ENCODE results near the gene ADGRD2. TPM values are rescaled to one million over a fixed set of nuclear protein-coding genes. Genes with fewer than 3 reads are reported as not detected.
A peak's percentile ranks its signal among the peaks of the same experiment; 100 is the strongest.

The ADGRD2 gene
- total and polyA plus RNA-seq, 8 donors: 0.10 to 0.22 (median 0.16) TPM; not detected in 3

GRCh38 chr9:124486778-124487259, 36.6 kb downstream of the ADGRD2 start:
- Histone ChIP-seq H3K4me1 (no peaks in the 10 kb centered on the region), H3K27ac (no peak overlapping the region), H3K36me3 (no peaks in the 10 kb centered on the region), H3K9me3 (no peaks in the 10 kb centered on the region), H3K27me3 (peaks cover 15 to 87% of the 10 kb centered on the region in 2 donors), H3K4me3 (no peak overlapping the region)
- TF ChIP-seq CTCF (IDR thresholded peaks at IDR 0.05): no peak
- DNase-seq: peak in 1 of 4 donors; percentile 67
- intact Hi-C loops (cut with DNase I): no loop called here
- no peak for ATAC-seq

- H3K27me3 ChIP-seq: peaks cover 15 to 83% of the 10 kb centered on the region in 2 donors
- TF ChIP-seq CTCF (IDR thresholded peaks at IDR 0.05): no peak
These were observed 37.3 kb downstream of the ADGRD2 start for GRCh38 chr9:124487260-124488182.

GRCh38 chr9:124488641-124489210, 38.5 kb downstream of the ADGRD2 start:
- Histone ChIP-seq H3K4me1 (no peaks in the 10 kb centered on the region), H3K27ac (no peak overlapping the region), H3K4me3 (no peak overlapping the region), H3K36me3 (no peaks in the 10 kb centered on the region), H3K27me3 (peaks cover 15 to 79% of the 10 kb centered on the region in 2 donors), H3K9me3 (no peaks in the 10 kb centered on the region)
- DNase-seq (no peak), ATAC-seq (no peak)
- intact Hi-C loops (cut with DNase I): no loop called here
- TF ChIP-seq CTCF (IDR thresholded peaks at IDR 0.05): no peak

More at GRCh38 chr9:124487260-124488182, 37.3 kb downstream of the ADGRD2 start:
- no peaks in the 10 kb centered on the region for H3K4me1 ChIP-seq
- DNase-seq (peak in 1 of 4 donors; percentile 71), ATAC-seq (no peak)
- no peaks in the 10 kb centered on the region for H3K9me3 ChIP-seq
- intact Hi-C loops (cut with DNase I): no loop called here
- no peak overlapping the region for H3K27ac ChIP-seq
- H3K4me3 ChIP-seq: no peak overlapping the region
- H3K36me3 ChIP-seq: no peaks in the 10 kb centered on the region

- no peak for TF ChIP-seq CTCF (IDR thresholded peaks at IDR 0.05)
- H3K4me3 ChIP-seq: no peak overlapping the region
- intact Hi-C loops (cut with DNase I): no loop called here
- ATAC-seq: no peak
- no peak for DNase-seq
- H3K9me3 ChIP-seq: no peaks in the 10 kb centered on the region
- H3K27ac ChIP-seq: no peak overlapping the region
- peaks cover 15 to 74% of the 10 kb centered on the region in 2 donors for H3K27me3 ChIP-seq
- H3K4me1 ChIP-seq: no peaks in the 10 kb centered on the region
- H3K36me3 ChIP-seq: no peaks in the 10 kb centered on the region
These were observed 39.0 kb downstream of the ADGRD2 start for GRCh38 chr9:124489222-124489621.

GRCh38 chr9:124490004-124490403, 39.8 kb downstream of the ADGRD2 start:
- Histone ChIP-seq H3K4me1 (no peaks in the 10 kb centered on the region), H3K9me3 (no peaks in the 10 kb centered on the region), H3K27ac (no peak overlapping the region), H3K4me3 (no peak overlapping the region), H3K27me3 (peaks cover 15 to 74% of the 10 kb centered on the region in 2 donors), H3K36me3 (no peaks in the 10 kb centered on the region)
- ATAC-seq (no peak), DNase-seq (no peak)
- intact Hi-C loops (cut with DNase I): no loop called here
- TF ChIP-seq CTCF (IDR thresholded peaks at IDR 0.05): no peak
